ENCODE data around the gene ZCCHC17.

GRCh38 chr1:31264790-31265386 is 31.9 kb upstream of the ZCCHC17 start:
- TF ChIP-seq POLR2A (IDR thresholded peaks at IDR 0.05) (no peak), CTCF (IDR thresholded peaks at IDR 0.05) (no peak), EP300 (IDR thresholded peaks at IDR 0.05) (no peak)
